HEK293T (cell line): ENCODE data around the gene TOMM34.

Experiments used
- ARNT ChIP-seq: fragments of 450-650 bp; IDR thresholded peaks from 2 replicates; pipeline ENCODE4 v1.6.1; 2017; ENCODE audit warnings: mild to moderate bottlenecking
- BHLHE40 ChIP-seq: fragments of 450-650 bp; IDR thresholded peaks from 2 replicates; pipeline ENCODE4 v1.6.1; 2016; ENCODE audit warnings: mild to moderate bottlenecking, moderate library complexity, borderline replicate concordance
- FOXA1 ChIP-seq: fragments of 450-650 bp; IDR thresholded peaks from 2 replicates; pipeline ENCODE4 v1.6.1; 2016; ENCODE audit warnings: mild to moderate bottlenecking
- FOXK2 ChIP-seq: fragments of 450-650 bp; IDR thresholded peaks from 2 replicates; pipeline ENCODE4 v1.6.1; 2016; ENCODE audit warnings: mild to moderate bottlenecking
- FOXM1 ChIP-seq: fragments of 450-650 bp; IDR thresholded peaks from 2 replicates; pipeline ENCODE4 v1.6.1; 2017; ENCODE audit warnings: mild to moderate bottlenecking, borderline replicate concordance
- HDGF ChIP-seq: fragments of 450-650 bp; IDR thresholded peaks from 2 replicates; pipeline ENCODE4 v1.6.1; 2017; ENCODE audit warnings: antibody characterized with exemption, borderline replicate concordance
- LEF1 ChIP-seq: fragments of 450-650 bp; IDR thresholded peaks from 2 replicates; pipeline ENCODE4 v1.6.1; 2017; ENCODE audit warnings: mild to moderate bottlenecking, borderline replicate concordance
- NFRKB ChIP-seq: fragments of 450-650 bp; IDR thresholded peaks from 2 replicates; pipeline ENCODE4 v1.6.1; 2016; ENCODE audit warnings: mild to moderate bottlenecking, moderate library complexity
- PKNOX1 ChIP-seq: fragments of 450-650 bp; IDR thresholded peaks from 2 replicates; pipeline ENCODE4 v1.6.1; 2016
- SP1 ChIP-seq: fragments of 450-650 bp; IDR thresholded peaks from 2 replicates; pipeline ENCODE4 v1.6.1; 2017
- SUZ12 ChIP-seq: fragments of 450-650 bp; IDR thresholded peaks from 2 replicates; pipeline ENCODE4 v1.6.1; 2016; ENCODE audit warnings: mild to moderate bottlenecking
- TARDBP ChIP-seq: fragments of 450-650 bp; IDR thresholded peaks from 2 replicates; pipeline ENCODE4 v1.6.1; 2016
- ZNF384 ChIP-seq: fragments of 450-650 bp; IDR thresholded peaks from 2 replicates; pipeline ENCODE4 v1.6.1; 2016

GRCh38 chr20:44900231-44900854 lies 59.9 kb downstream of the TOMM34 start:
- TF ChIP-seq FOXA1 (no peak), PKNOX1 (no peak), SUZ12 (no peak), FOXK2 (no peak), SP1 (no peak), ZNF384 (no peak), ARNT (no peak), FOXM1 (no peak), HDGF (no peak), TARDBP (no peak), LEF1 (no peak), NFRKB (no peak), BHLHE40 (no peak)
